ENCODE data around the gene HRNR.

The HRNR gene

DNA sequence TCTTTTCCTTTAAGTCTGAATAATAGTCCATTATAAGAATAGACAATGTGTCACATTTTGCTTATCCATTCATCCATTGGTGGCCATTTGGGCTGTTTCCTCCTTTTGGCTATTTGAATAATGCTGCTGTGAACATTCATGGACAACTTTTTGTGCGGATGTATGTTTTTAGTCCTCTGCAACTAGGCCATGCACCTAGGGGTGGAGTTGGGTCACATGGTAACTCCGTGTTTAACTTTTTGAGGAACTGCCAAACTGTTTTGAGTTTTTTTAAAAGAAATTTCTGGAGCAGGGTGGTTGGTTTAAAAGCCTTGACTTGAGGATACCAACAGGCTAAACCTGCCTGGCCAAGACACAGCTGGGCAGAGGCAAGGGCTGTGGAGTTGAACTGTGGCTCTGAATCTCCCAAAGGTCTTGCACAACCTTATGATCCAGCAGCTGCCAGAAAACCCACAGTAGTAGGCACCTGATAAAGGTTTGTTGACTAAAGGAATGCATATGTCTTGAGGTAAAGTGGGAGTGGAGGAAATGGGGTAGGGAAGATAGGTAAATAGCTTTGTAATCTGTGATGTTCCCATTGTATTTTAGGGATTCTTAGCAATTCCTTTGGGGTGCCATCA, 59.4 kb downstream of the HRNR start:
- H3K4me3 ChIP-seq (replicated peaks in 1 of 2; ENCODE audit: low read depth in 2 of 2, low read length in 2 of 2) = no peak overlapping the region
- TF ChIP-seq, protein P1, sequence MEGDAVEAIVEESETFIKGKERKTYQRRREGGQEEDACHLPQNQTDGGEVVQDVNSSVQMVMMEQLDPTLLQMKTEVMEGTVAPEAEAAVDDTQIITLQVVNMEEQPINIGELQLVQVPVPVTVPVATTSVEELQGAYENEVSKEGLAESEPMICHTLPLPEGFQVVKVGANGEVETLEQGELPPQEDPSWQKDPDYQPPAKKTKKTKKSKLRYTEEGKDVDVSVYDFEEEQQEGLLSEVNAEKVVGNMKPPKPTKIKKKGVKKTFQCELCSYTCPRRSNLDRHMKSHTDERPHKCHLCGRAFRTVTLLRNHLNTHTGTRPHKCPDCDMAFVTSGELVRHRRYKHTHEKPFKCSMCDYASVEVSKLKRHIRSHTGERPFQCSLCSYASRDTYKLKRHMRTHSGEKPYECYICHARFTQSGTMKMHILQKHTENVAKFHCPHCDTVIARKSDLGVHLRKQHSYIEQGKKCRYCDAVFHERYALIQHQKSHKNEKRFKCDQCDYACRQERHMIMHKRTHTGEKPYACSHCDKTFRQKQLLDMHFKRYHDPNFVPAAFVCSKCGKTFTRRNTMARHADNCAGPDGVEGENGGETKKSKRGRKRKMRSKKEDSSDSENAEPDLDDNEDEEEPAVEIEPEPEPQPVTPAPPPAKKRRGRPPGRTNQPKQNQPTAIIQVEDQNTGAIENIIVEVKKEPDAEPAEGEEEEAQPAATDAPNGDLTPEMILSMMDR (IDR thresholded peaks at IDR 0.05; ENCODE audit: low read depth, low read length) = no peak
- no peak for DNase-seq (ENCODE audit: low read depth in 2 of 2)

DNA sequence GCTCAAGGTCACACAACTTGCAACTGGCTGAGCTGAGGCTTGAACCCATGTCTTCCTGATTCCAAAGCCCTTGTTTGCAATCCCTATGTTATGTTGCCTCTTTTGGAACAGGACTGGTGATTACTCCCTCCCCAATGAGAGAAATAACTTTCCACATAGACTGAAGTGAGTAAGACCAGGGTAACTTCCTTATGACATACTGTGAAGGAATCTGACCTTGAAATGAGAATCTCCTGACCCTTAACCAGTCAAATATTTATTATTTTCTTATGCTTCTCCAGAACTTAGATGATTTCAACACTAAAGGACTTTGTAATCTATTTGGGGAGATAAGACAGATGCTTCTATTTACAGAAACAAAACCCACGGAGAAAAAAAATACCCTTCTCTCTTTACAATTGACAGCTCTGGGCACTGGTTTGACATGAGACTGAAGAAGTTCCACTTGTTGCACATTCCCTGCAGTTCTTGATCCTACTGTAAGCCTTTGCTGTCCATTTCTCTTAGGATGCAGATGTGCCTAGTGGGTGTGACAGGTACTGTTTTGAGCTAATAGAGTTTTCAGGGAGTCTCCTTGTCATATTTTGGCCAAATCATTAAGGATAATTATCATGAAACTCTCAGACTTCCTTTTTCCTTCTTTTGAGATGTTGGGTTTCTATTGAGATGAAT, 61.1 kb downstream of the HRNR start:
- TF ChIP-seq, protein P1 (IDR thresholded peaks at IDR 0.05; ENCODE audit: low read depth, low read length) = peak; percentile 23
- peak; percentile 68 to 94 for DNase-seq (ENCODE audit: low read depth in 2 of 2)
- H3K4me3 ChIP-seq (replicated peaks in 1 of 2; ENCODE audit: low read depth in 2 of 2, low read length in 2 of 2) = no peak overlapping the region

All from cardiac fibroblast (primary cell).